HEK293 (cell line): ENCODE measurements around the gene INO80B.
"Not testable (repeated sequence)": the region's sequence is repeated elsewhere in the genome, so short reads cannot be mapped to it uniquely, and the experiment has no call there.

Source experiments
- CTCF ChIP-seq: fragments of 450-650 bp; formaldehyde crosslinking; IDR thresholded peaks from 2 replicates; pipeline ENCODE4 v1.5.1; 2016; ENCODE audit warnings: missing biosample characterization, missing genetic modification characterization
- WT1 ChIP-seq: fragments of 450-650 bp; formaldehyde crosslinking; IDR thresholded peaks from 2 replicates; pipeline ENCODE4 v1.5.1; 2016; ENCODE audit warnings: missing biosample characterization, missing genetic modification characterization
- ZNF221 ChIP-seq: fragments of 450-650 bp; formaldehyde crosslinking; IDR thresholded peaks from 2 replicates; pipeline ENCODE4 v1.5.1; 2017; ENCODE audit warnings: missing biosample characterization, missing genetic modification characterization, borderline replicate concordance
- ZNF791 ChIP-seq: fragments of 450-650 bp; formaldehyde crosslinking; IDR thresholded peaks from 2 replicates; pipeline ENCODE4 v1.5.1; 2016; ENCODE audit warnings: missing biosample characterization, missing genetic modification characterization

- TF ChIP-seq ZNF791, WT1, CTCF, ZNF221 (tag by site-specific recombination): not testable (repeated sequence)
These were observed 15.9 kb downstream of the INO80B start for GRCh38 chr2:74470742-74471141.
